Stimulated activated CD8-positive, alpha-beta memory T cell treated with anti-CD3 and anti-CD28 coated beads, Interleukin-7, amount 100 ng/mL, for 48 hours (primary cell): ENCODE results near the gene STAMBPL1.

ENCODE experiments used
- DNase-seq, 2 donors: peaks; one replicate each; pipeline ENCODE4 v3.0.0-alpha.2; 2020; ENCODE audit warnings: low read depth in 1 of 2; ENCODE audit errors: extremely low read depth in 1 of 2

The STAMBPL1 gene

GRCh38 chr10:88892222-88892967 is 12.3 kb downstream of the STAMBPL1 start:
- DNase-seq: no peak

- no peak for DNase-seq
Observed at GRCh38 chr10:88893611-88894010, 13.6 kb downstream of the STAMBPL1 start.

GRCh38 chr10:88895250-88895649 is 15.2 kb downstream of the STAMBPL1 start:
- no peak for DNase-seq

GRCh38 chr10:88896372-88896993 is 16.4 kb downstream of the STAMBPL1 start:
- no peak for DNase-seq

- peak in 1 of 2 donors; percentile 25 for DNase-seq
Observed at GRCh38 chr10:88896994-88897853, 17.2 kb downstream of the STAMBPL1 start.

- DNase-seq: no peak
Observed at GRCh38 chr10:88898727-88899126, 18.7 kb downstream of the STAMBPL1 start.

- no peak for DNase-seq
Observed at GRCh38 chr10:88899886-88900285, 19.8 kb downstream of the STAMBPL1 start.

GRCh38 chr10:88901206-88901983 is 21.4 kb downstream of the STAMBPL1 start:
- no peak for DNase-seq

GRCh38 chr10:88901984-88902789 is 22.1 kb downstream of the STAMBPL1 start:
- no peak for DNase-seq

GRCh38 chr10:88903715-88904114 is 23.7 kb downstream of the STAMBPL1 start:
- DNase-seq: no peak

- no peak for DNase-seq
Observed at GRCh38 chr10:88906921-88907320, 26.9 kb downstream of the STAMBPL1 start.

GRCh38 chr10:88908194-88908593 is 28.1 kb downstream of the STAMBPL1 start:
- DNase-seq: no peak

- DNase-seq: no peak
Observed at GRCh38 chr10:88911116-88911515, 31.1 kb downstream of the STAMBPL1 start.

- no peak for DNase-seq
Observed at GRCh38 chr10:88911851-88912250, 31.8 kb downstream of the STAMBPL1 start.

GRCh38 chr10:88913127-88913526 is 33.1 kb downstream of the STAMBPL1 start:
- no peak for DNase-seq

- no peak for DNase-seq
Observed at GRCh38 chr10:88913788-88914187, 33.7 kb downstream of the STAMBPL1 start.

- no peak for DNase-seq
Observed at GRCh38 chr10:88915781-88916180, 35.7 kb downstream of the STAMBPL1 start.

GRCh38 chr10:88916231-88916630 is 36.2 kb downstream of the STAMBPL1 start:
- DNase-seq: no peak

GRCh38 chr10:88916986-88917385 is 36.9 kb downstream of the STAMBPL1 start:
- no peak for DNase-seq
